GM23338 (cell line): ENCODE data around the gene FAM209B. TPM values are rescaled to one million over a fixed set of nuclear protein-coding genes. Genes with fewer than 3 reads are reported as not detected.
A peak's percentile ranks its signal among the peaks of the same experiment; 100 is the strongest.

Experiments used
- ATAC-seq: fragments of 200-7000 bp; cut with Tn5 transposase; 3 replicates; pipeline ENCODE4 v1.9.1; 2020
- DNase-seq: peaks from one replicate; pipeline ENCODE4 v3.0.0-alpha.2; 2015; ENCODE audit warnings: low spot score
- H2AFZ ChIP-seq: fragments of 200-600 bp; sonication (generic); 2 replicates; pipeline ENCODE4 v1.8.0; 2016; ENCODE audit warnings: antibody characterized with exemption, mild to moderate bottlenecking, moderate library complexity
- H3F3A ChIP-seq: fragments of 200-600 bp; sonication (generic); replicated peaks from 2 replicates; pipeline ENCODE4 v1.8.0; 2017; ENCODE audit warnings: antibody characterized with exemption, mixed run types, low read depth
- H3K27ac ChIP-seq: fragments of 200-600 bp; sonication (generic); 2 replicates; pipeline ENCODE4 v1.6.1; 2016; ENCODE audit warnings: low read depth
- H3K27me3 ChIP-seq: fragments of 200-600 bp; sonication (generic); 2 replicates; pipeline ENCODE4 v1.8.0; 2016; ENCODE audit warnings: mild to moderate bottlenecking, mixed run types, moderate library complexity; ENCODE audit not compliant: insufficient read depth
- H3K36me3 ChIP-seq: fragments of 200-600 bp; sonication (generic); 2 replicates; pipeline ENCODE4 v1.8.0; 2016; ENCODE audit warnings: mild to moderate bottlenecking; ENCODE audit not compliant: insufficient read depth
- H3K4me1 ChIP-seq: fragments of 200-600 bp; sonication (generic); 2 replicates; pipeline ENCODE4 v1.8.0; 2016; ENCODE audit warnings: mild to moderate bottlenecking, moderate library complexity; ENCODE audit not compliant: insufficient read depth
- H3K4me2 ChIP-seq: fragments of 200-600 bp; sonication (generic); 2 replicates; pipeline ENCODE4 v1.7.1; 2017; ENCODE audit warnings: mixed run types
- H3K4me3 ChIP-seq: fragments of 200-600 bp; sonication (generic); 2 replicates; pipeline ENCODE4 v1.6.1; 2016; ENCODE audit warnings: mixed run types
- H3K79me2 ChIP-seq: fragments of 200-600 bp; sonication (generic); replicated peaks from 2 replicates; pipeline ENCODE4 v1.8.0; 2017; ENCODE audit warnings: mild to moderate bottlenecking; ENCODE audit not compliant: insufficient read depth
- H3K9me2 ChIP-seq: fragments of 200-600 bp; sonication (generic); 2 replicates; pipeline ENCODE4 v1.8.0; 2017; ENCODE audit not compliant: insufficient read depth
- H4K20me1 ChIP-seq: fragments of 200-600 bp; sonication (generic); replicated peaks from 2 replicates; pipeline ENCODE4 v1.8.0; 2017; ENCODE audit warnings: mild to moderate bottlenecking; ENCODE audit not compliant: insufficient read depth
- H3K27ac Mint-ChIP-seq: 2 replicates; pipeline ENCODE4 v1.8.0; 2020; ENCODE audit warnings: inconsistent platforms, mild to moderate bottlenecking, moderate library complexity, mixed read lengths
- H3K27me3 Mint-ChIP-seq: 3 replicates; pipeline ENCODE4 v1.8.0; 2022; ENCODE audit warnings: low read depth, mild to moderate bottlenecking, moderate library complexity, mixed read lengths, inconsistent platforms; ENCODE audit not compliant: insufficient read depth, poor library complexity
- H3K36me3 Mint-ChIP-seq: 3 replicates; pipeline ENCODE4 v1.8.0; 2021; ENCODE audit warnings: low read depth, mild to moderate bottlenecking, inconsistent platforms, moderate library complexity, mixed read lengths
- H3K4me1 Mint-ChIP-seq: 3 replicates; pipeline ENCODE4 v1.8.0; 2020; ENCODE audit warnings: mild to moderate bottlenecking, inconsistent platforms, mixed read lengths
- H3K4me3 Mint-ChIP-seq: 3 replicates; pipeline ENCODE4 v1.8.0; 2021; ENCODE audit warnings: moderate library complexity, mild to moderate bottlenecking, inconsistent platforms, mixed read lengths
- H3K9me3 Mint-ChIP-seq: 3 replicates; pipeline ENCODE4 v1.8.0; 2020; ENCODE audit warnings: moderate library complexity, mild to moderate bottlenecking, inconsistent platforms, mixed read lengths
- CREB1 ChIP-seq: fragments of 250-450 bp; sonication (Bioruptor Pico); IDR thresholded peaks from 2 replicates; pipeline ENCODE4 v1.5.0; 2020; ENCODE audit warnings: low read depth, mild to moderate bottlenecking, moderate library complexity
- EZH2 ChIP-seq: fragments of 200-600 bp; sonication (generic); IDR thresholded peaks from one replicate; pipeline ENCODE4 v1.8.0; 2017; ENCODE audit warnings: antibody characterized with exemption, mild to moderate bottlenecking, low read depth; ENCODE audit not compliant: unreplicated experiment
- EZH2phosphoT487 ChIP-seq: fragments of 200-600 bp; sonication (generic); IDR thresholded peaks from one replicate; pipeline ENCODE4 v1.8.1; 2018; ENCODE audit warnings: antibody characterized with exemption; ENCODE audit not compliant: unreplicated experiment
- JUNB ChIP-seq: IDR thresholded peaks from one replicate; pipeline ENCODE4 v1.6.1; 2016; ENCODE audit warnings: antibody characterized with exemption; ENCODE audit not compliant: unreplicated experiment
- NANOG ChIP-seq: IDR thresholded peaks from 2 replicates; pipeline ENCODE4 v1.6.1; 2016; ENCODE audit warnings: antibody characterized with exemption, borderline replicate concordance
- POLR2AphosphoS5 ChIP-seq: IDR thresholded peaks from 2 replicates; pipeline ENCODE4 v1.6.1; 2016; ENCODE audit warnings: antibody characterized with exemption, low read depth
- STAT1 ChIP-seq: IDR thresholded peaks from one replicate; pipeline ENCODE4 v1.6.1; 2016; ENCODE audit warnings: antibody characterized with exemption; ENCODE audit not compliant: unreplicated experiment
- ZNF114 ChIP-seq: fragments of 250-450 bp; sonication (Bioruptor Pico); IDR thresholded peaks from 2 replicates; pipeline ENCODE4 v1.5.0; 2020; ENCODE audit warnings: mild to moderate bottlenecking, moderate library complexity
- ZNF331 ChIP-seq: fragments of 250-450 bp; sonication (Bioruptor Pico); IDR thresholded peaks from 2 replicates; pipeline ENCODE4 v1.5.0; 2020; ENCODE audit warnings: low read depth, mild to moderate bottlenecking, moderate library complexity
- polyA plus RNA-seq: library from polyadenylated mRNA; unstranded; fragments of >200 nt; fragmentation: Nextera tagmentation; extraction: Ambion mirVana; gene quantifications from 2 replicates; pipeline ENCODE4 v1.2.1, GENCODE V29; 2016
- total RNA-seq: library from RNA; depleted of rRNA; stranded (reverse); fragments of >200 nt; shearing (Covaris generic); gene quantifications from 2 replicates; pipeline ENCODE4 v1.2.3, GENCODE V29; 2014
- TF ChIP-seq, protein P1 (sequence below): IDR thresholded peaks from one replicate; pipeline ENCODE4 v1.6.1; 2018; ENCODE audit warnings: antibody characterized with exemption; ENCODE audit not compliant: unreplicated experiment
- TF ChIP-seq, protein P2 (sequence below): IDR thresholded peaks from 2 replicates; pipeline ENCODE4 v1.6.1; 2016; ENCODE audit warnings: antibody characterized with exemption
- TF ChIP-seq, protein P3 (sequence below): fragments of 250-450 bp; sonication (Bioruptor Pico); IDR thresholded peaks from 2 replicates; pipeline ENCODE4 v1.5.0; 2020; ENCODE audit warnings: mild to moderate bottlenecking, moderate library complexity
- TF ChIP-seq, protein P4 (sequence below), 2 experiments: fragments of 200-600 bp in 1 of 2; sonication (generic) in 1 of 2; conservative IDR thresholded peaks; 2 replicates each; pipeline versions ENCODE4 v1.5.1 to v1.6.1; 2016 to 2017; ENCODE audit warnings: antibody characterized with exemption in 2 of 2, low read depth in 2 of 2, mild to moderate bottlenecking in 2 of 2, moderate library complexity in 1 of 2

FAM209B gene
- total and polyA plus RNA-seq, 2 experiments from 2014 or later: 1.1 TPM; not detected in 1

DNA sequence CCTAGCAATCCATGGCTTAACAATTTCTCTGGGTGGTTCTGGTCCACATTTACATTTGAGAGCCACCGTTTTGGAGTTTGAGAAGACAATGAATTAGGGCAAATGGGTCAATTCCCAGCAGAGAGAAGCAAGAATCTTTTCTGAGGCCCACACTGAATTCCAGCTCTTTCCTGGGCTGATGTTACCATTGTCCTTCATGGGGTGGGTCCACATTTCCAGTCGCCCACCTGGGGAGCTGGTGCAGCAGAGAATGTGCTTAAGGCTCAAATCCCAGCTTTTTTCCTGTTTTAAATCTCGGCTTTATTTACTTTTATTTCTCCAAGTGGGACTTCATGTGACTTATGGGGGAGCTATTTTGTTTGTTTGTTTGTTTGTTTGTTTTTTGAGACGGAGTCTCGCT is 51.9 kb downstream of the FAM209B start:
- Histone ChIP-seq H3F3A (no peaks in the 10 kb centered on the region), H3K9me2 (no peaks in the 10 kb centered on the region), H3K27me3 (no peaks in the 10 kb centered on the region), H3K36me3 (no peaks in the 10 kb centered on the region), H3K27ac (no peak overlapping the region), H3K4me2 (no peak overlapping the region), H4K20me1 (no peaks in the 10 kb centered on the region), H3K79me2 (no peaks in the 10 kb centered on the region), H3K4me1 (no peaks in the 10 kb centered on the region), H3K4me3 (no peak overlapping the region), H2AFZ (peak overlapping the region; percentile 19; the same call in 1 of the 2 replicates)
- Mint-ChIP-seq H3K27ac (no peak overlapping the region), H3K36me3 (no peaks in the 10 kb centered on the region), H3K9me3 (no peaks in the 10 kb centered on the region; the same call in 2 of the 3 replicates), H3K27me3 (peaks cover 4% of the 10 kb centered on the region), H3K4me3 (no peak overlapping the region), H3K4me1 (peaks cover 11% of the 10 kb centered on the region; the same call in 2 of the 3 replicates)
- TF ChIP-seq EZH2 (no peak), ZNF114 (CRISPR knock-in tag) (no peak), STAT1 (no peak), NANOG (no peak), EZH2phosphoT487 (no peak), CREB1 (CRISPR knock-in tag) (no peak), JUNB (no peak), POLR2AphosphoS5 (no peak), ZNF331 (no peak)
- TF ChIP-seq, protein P1, sequence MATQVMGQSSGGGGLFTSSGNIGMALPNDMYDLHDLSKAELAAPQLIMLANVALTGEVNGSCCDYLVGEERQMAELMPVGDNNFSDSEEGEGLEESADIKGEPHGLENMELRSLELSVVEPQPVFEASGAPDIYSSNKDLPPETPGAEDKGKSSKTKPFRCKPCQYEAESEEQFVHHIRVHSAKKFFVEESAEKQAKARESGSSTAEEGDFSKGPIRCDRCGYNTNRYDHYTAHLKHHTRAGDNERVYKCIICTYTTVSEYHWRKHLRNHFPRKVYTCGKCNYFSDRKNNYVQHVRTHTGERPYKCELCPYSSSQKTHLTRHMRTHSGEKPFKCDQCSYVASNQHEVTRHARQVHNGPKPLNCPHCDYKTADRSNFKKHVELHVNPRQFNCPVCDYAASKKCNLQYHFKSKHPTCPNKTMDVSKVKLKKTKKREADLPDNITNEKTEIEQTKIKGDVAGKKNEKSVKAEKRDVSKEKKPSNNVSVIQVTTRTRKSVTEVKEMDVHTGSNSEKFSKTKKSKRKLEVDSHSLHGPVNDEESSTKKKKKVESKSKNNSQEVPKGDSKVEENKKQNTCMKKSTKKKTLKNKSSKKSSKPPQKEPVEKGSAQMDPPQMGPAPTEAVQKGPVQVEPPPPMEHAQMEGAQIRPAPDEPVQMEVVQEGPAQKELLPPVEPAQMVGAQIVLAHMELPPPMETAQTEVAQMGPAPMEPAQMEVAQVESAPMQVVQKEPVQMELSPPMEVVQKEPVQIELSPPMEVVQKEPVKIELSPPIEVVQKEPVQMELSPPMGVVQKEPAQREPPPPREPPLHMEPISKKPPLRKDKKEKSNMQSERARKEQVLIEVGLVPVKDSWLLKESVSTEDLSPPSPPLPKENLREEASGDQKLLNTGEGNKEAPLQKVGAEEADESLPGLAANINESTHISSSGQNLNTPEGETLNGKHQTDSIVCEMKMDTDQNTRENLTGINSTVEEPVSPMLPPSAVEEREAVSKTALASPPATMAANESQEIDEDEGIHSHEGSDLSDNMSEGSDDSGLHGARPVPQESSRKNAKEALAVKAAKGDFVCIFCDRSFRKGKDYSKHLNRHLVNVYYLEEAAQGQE: no peak
- TF ChIP-seq, protein P2, sequence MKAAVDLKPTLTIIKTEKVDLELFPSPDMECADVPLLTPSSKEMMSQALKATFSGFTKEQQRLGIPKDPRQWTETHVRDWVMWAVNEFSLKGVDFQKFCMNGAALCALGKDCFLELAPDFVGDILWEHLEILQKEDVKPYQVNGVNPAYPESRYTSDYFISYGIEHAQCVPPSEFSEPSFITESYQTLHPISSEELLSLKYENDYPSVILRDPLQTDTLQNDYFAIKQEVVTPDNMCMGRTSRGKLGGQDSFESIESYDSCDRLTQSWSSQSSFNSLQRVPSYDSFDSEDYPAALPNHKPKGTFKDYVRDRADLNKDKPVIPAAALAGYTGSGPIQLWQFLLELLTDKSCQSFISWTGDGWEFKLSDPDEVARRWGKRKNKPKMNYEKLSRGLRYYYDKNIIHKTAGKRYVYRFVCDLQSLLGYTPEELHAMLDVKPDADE: no peak
- TF ChIP-seq, protein P3, sequence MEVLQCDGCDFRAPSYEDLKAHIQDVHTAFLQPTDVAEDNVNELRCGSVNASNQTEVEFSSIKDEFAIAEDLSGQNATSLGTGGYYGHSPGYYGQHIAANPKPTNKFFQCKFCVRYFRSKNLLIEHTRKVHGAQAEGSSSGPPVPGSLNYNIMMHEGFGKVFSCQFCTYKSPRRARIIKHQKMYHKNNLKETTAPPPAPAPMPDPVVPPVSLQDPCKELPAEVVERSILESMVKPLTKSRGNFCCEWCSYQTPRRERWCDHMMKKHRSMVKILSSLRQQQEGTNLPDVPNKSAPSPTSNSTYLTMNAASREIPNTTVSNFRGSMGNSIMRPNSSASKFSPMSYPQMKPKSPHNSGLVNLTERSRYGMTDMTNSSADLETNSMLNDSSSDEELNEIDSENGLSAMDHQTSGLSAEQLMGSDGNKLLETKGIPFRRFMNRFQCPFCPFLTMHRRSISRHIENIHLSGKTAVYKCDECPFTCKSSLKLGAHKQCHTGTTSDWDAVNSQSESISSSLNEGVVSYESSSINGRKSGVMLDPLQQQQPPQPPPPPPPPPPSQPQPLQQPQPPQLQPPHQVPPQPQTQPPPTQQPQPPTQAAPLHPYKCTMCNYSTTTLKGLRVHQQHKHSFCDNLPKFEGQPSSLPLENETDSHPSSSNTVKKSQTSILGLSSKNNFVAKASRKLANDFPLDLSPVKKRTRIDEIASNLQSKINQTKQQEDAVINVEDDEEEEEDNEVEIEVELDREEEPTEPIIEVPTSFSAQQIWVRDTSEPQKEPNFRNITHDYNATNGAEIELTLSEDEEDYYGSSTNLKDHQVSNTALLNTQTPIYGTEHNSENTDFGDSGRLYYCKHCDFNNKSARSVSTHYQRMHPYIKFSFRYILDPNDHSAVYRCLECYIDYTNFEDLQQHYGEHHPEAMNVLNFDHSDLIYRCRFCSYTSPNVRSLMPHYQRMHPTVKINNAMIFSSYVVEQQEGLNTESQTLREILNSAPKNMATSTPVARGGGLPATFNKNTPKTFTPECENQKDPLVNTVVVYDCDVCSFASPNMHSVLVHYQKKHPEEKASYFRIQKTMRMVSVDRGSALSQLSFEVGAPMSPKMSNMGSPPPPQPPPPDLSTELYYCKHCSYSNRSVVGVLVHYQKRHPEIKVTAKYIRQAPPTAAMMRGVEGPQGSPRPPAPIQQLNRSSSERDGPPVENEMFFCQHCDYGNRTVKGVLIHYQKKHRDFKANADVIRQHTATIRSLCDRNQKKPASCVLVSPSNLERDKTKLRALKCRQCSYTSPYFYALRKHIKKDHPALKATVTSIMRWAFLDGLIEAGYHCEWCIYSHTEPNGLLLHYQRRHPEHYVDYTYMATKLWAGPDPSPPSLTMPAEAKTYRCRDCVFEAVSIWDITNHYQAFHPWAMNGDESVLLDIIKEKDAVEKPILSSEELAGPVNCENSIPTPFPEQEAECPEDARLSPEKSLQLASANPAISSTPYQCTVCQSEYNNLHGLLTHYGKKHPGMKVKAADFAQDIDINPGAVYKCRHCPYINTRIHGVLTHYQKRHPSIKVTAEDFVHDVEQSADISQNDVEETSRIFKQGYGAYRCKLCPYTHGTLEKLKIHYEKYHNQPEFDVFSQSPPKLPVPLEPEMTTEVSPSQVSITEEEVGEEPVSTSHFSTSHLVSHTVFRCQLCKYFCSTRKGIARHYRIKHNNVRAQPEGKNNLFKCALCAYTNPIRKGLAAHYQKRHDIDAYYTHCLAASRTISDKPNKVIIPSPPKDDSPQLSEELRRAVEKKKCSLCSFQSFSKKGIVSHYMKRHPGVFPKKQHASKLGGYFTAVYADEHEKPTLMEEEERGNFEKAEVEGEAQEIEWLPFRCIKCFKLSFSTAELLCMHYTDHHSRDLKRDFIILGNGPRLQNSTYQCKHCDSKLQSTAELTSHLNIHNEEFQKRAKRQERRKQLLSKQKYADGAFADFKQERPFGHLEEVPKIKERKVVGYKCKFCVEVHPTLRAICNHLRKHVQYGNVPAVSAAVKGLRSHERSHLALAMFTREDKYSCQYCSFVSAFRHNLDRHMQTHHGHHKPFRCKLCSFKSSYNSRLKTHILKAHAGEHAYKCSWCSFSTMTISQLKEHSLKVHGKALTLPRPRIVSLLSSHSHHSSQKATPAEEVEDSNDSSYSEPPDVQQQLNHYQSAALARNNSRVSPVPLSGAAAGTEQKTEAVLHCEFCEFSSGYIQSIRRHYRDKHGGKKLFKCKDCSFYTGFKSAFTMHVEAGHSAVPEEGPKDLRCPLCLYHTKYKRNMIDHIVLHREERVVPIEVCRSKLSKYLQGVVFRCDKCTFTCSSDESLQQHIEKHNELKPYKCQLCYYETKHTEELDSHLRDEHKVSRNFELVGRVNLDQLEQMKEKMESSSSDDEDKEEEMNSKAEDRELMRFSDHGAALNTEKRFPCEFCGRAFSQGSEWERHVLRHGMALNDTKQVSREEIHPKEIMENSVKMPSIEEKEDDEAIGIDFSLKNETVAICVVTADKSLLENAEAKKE: no peak
- TF ChIP-seq, protein P4, sequence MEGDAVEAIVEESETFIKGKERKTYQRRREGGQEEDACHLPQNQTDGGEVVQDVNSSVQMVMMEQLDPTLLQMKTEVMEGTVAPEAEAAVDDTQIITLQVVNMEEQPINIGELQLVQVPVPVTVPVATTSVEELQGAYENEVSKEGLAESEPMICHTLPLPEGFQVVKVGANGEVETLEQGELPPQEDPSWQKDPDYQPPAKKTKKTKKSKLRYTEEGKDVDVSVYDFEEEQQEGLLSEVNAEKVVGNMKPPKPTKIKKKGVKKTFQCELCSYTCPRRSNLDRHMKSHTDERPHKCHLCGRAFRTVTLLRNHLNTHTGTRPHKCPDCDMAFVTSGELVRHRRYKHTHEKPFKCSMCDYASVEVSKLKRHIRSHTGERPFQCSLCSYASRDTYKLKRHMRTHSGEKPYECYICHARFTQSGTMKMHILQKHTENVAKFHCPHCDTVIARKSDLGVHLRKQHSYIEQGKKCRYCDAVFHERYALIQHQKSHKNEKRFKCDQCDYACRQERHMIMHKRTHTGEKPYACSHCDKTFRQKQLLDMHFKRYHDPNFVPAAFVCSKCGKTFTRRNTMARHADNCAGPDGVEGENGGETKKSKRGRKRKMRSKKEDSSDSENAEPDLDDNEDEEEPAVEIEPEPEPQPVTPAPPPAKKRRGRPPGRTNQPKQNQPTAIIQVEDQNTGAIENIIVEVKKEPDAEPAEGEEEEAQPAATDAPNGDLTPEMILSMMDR (conservative IDR thresholded peaks at IDR 0.05; ENCODE audit: low read depth in 2 of 2): no peak
- DNase-seq (peak; percentile 22), ATAC-seq (no peak)
